ENCODE results near the gene CBX6. TPM values are rescaled to one million over a fixed set of nuclear protein-coding genes. Genes with fewer than 3 reads are reported as not detected.

The CBX6 gene
- total RNA-seq, 1 experiment from 2014 or later, result 31.4 TPM

DNA sequence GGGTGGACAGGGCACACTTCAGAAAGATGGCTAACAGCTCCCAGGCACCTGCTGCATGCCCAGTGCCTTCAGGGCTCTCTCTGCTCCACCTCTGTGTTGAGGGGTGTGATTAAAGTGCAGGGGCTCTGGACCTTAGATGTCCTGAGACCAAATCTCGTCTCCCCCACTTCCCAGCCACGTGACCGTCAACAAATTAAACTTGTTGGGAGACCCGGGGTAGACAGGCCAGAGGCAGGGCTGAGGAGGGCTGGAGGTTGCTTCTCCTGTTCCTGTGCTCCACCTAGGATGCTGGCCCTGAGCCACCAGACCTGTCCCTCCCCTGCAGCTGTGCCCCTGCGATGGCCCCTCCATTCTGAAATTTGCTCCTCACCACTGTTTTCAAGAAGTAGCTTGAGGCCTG is 45.2 kb downstream of the CBX6 start:
- H3K79me1 ChIP-seq (ENCODE audit: insufficient read depth, low read depth, low read length, poor library complexity, severe bottlenecking), result no peaks in the 10 kb centered on the region
- H3K4me1 Mint-ChIP-seq, result peaks cover 13 to 18% of the 10 kb centered on the region in 2 experiments
- no CpG with 5 or more reads among the region's 5 CpGs for WGBS (ENCODE audit: extremely low coverage, insufficient read length, low lambda C conversion rate)

More for the DNA sequence above, 45.2 kb downstream of the CBX6 start:
- Histone ChIP-seq H2BK15ac (ENCODE audit: low read depth, low read length) (no peak overlapping the region), H2AK5ac (ENCODE audit: insufficient read length, low read length) (no peak overlapping the region), H4K8ac (replicated peaks; ENCODE audit: insufficient read length, low read depth, low read length) (no peak overlapping the region), H3K23me2 (ENCODE audit: insufficient read length, low read depth, low read length, poor library complexity, severe bottlenecking) (no peaks in the 10 kb centered on the region), H4K20me1 (ENCODE audit: control insufficient read depth, insufficient read depth, insufficient read length) (no peaks in the 10 kb centered on the region), H3K79me2 (ENCODE audit: insufficient read depth, low read length) (no peaks in the 10 kb centered on the region), H3K23ac (ENCODE audit: insufficient read length, low read depth, low read length) (no peak overlapping the region), H3K18ac (ENCODE audit: insufficient read length, low read depth, low read length) (no peak overlapping the region), H3K4me2 (ENCODE audit: insufficient read depth, insufficient read length, low read length) (no peak overlapping the region), H2BK20ac (ENCODE audit: low read depth, low read length, poor library complexity, severe bottlenecking) (no peak overlapping the region), H2BK120ac (ENCODE audit: low read depth, low read length, poor library complexity, severe bottlenecking) (no peak overlapping the region), H3K27me3 (ENCODE audit: insufficient read depth, low read length) (no peaks in the 10 kb centered on the region), H3K9ac (ENCODE audit: extremely low read depth, insufficient read length, low read length) (no peak overlapping the region), H3K4me1 (ENCODE audit: insufficient read depth, low read length) (no peaks in the 10 kb centered on the region), H3K56ac (ENCODE audit: insufficient read length, low read depth, low read length) (no peak overlapping the region), H2BK5ac (ENCODE audit: insufficient read length, low read length) (no peak overlapping the region), H3K4ac (ENCODE audit: low read depth, low read length) (no peak overlapping the region), H2AFZ (ENCODE audit: low read length) (no peak overlapping the region), H3K27ac (ENCODE audit: insufficient read length, low read depth, low read length) (no peak overlapping the region), H2BK12ac (ENCODE audit: insufficient read length, low read depth, low read length) (no peak overlapping the region), H3K14ac (ENCODE audit: insufficient read depth, low read length) (no peak overlapping the region), H4K91ac (ENCODE audit: insufficient read length, low read depth, low read length) (no peak overlapping the region), H4K5ac (ENCODE audit: insufficient read length, low read depth, low read length) (no peak overlapping the region), H3K9me3 (ENCODE audit: control insufficient read depth, low read depth, low read length) (no peaks in the 10 kb centered on the region), H3T11ph (ENCODE audit: low read length) (no peak overlapping the region)
- no peak for DNase-seq
- Mint-ChIP-seq H3K27ac (no peak overlapping the region), H3K27me3 (ENCODE audit: low read depth) (peaks cover 3% of the 10 kb centered on the region; the same call in 1 of the 2 replicates), H3K36me3 (ENCODE audit: insufficient read depth in 1 of 3, low read depth in 3 of 3) (no peaks in the 10 kb centered on the region), H3K9me3 (no peaks in the 10 kb centered on the region), H3K4me3 (no peak overlapping the region)
- TF ChIP-seq, protein P1, sequence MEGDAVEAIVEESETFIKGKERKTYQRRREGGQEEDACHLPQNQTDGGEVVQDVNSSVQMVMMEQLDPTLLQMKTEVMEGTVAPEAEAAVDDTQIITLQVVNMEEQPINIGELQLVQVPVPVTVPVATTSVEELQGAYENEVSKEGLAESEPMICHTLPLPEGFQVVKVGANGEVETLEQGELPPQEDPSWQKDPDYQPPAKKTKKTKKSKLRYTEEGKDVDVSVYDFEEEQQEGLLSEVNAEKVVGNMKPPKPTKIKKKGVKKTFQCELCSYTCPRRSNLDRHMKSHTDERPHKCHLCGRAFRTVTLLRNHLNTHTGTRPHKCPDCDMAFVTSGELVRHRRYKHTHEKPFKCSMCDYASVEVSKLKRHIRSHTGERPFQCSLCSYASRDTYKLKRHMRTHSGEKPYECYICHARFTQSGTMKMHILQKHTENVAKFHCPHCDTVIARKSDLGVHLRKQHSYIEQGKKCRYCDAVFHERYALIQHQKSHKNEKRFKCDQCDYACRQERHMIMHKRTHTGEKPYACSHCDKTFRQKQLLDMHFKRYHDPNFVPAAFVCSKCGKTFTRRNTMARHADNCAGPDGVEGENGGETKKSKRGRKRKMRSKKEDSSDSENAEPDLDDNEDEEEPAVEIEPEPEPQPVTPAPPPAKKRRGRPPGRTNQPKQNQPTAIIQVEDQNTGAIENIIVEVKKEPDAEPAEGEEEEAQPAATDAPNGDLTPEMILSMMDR (conservative IDR thresholded peaks at IDR 0.05), result no peak
